Measurements from ENCODE around the gene PRR35.

The PRR35 gene

GRCh38 chr16:534856-535445 lies 25.2 kb upstream of the PRR35 start:
- Mint-ChIP-seq H3K27me3 (no peaks in the 10 kb centered on the region), H3K27ac (peak overlapping the region; percentile 55), H3K4me3 (no peak overlapping the region), H3K4me1 (peaks cover 1% of the 10 kb centered on the region), H3K9me3 (no peaks in the 10 kb centered on the region), H3K36me3 (no peaks in the 10 kb centered on the region)
- no peak for ATAC-seq (ENCODE audit: low read depth)
- DNase-seq (ENCODE audit: low spot score in 2 of 2), result no peak

- ATAC-seq (ENCODE audit: low read depth) (no peak), DNase-seq (ENCODE audit: low spot score in 2 of 2) (no peak)
- H3K36me3 Mint-ChIP-seq, result no peaks in the 10 kb centered on the region
- H3K4me1 Mint-ChIP-seq, result no peaks in the 10 kb centered on the region
- H3K4me3 Mint-ChIP-seq, result no peak overlapping the region
- H3K9me3 Mint-ChIP-seq, result no peaks in the 10 kb centered on the region
- no peak overlapping the region for H3K27ac Mint-ChIP-seq
- H3K27me3 Mint-ChIP-seq, result no peaks in the 10 kb centered on the region
Measured at GRCh38 chr16:535446-536405, 24.5 kb upstream of the PRR35 start.

GRCh38 chr16:536746-537145 lies 23.4 kb upstream of the PRR35 start:
- DNase-seq (ENCODE audit: low spot score in 2 of 2) (no peak), ATAC-seq (ENCODE audit: low read depth) (no peak)
- H3K4me1 Mint-ChIP-seq, result no peaks in the 10 kb centered on the region
- no peak overlapping the region for H3K27ac Mint-ChIP-seq
- no peaks in the 10 kb centered on the region for H3K27me3 Mint-ChIP-seq
- H3K36me3 Mint-ChIP-seq, result no peaks in the 10 kb centered on the region
- no peaks in the 10 kb centered on the region for H3K9me3 Mint-ChIP-seq
- no peak overlapping the region for H3K4me3 Mint-ChIP-seq

GRCh38 chr16:537415-538335 lies 22.5 kb upstream of the PRR35 start:
- ATAC-seq (ENCODE audit: low read depth) (no peak), DNase-seq (ENCODE audit: low spot score in 2 of 2) (no peak)
- H3K27me3 Mint-ChIP-seq, result no peaks in the 10 kb centered on the region
- no peak overlapping the region for H3K27ac Mint-ChIP-seq
- H3K9me3 Mint-ChIP-seq, result no peaks in the 10 kb centered on the region
- H3K4me3 Mint-ChIP-seq, result no peak overlapping the region
- no peaks in the 10 kb centered on the region for H3K4me1 Mint-ChIP-seq
- no peaks in the 10 kb centered on the region for H3K36me3 Mint-ChIP-seq

- Mint-ChIP-seq H3K27ac (no peak overlapping the region), H3K4me3 (no peak overlapping the region), H3K9me3 (no peaks in the 10 kb centered on the region), H3K27me3 (no peaks in the 10 kb centered on the region), H3K4me1 (peaks cover 3% of the 10 kb centered on the region), H3K36me3 (no peaks in the 10 kb centered on the region)
- DNase-seq (ENCODE audit: low spot score in 2 of 2) (no peak), ATAC-seq (ENCODE audit: low read depth) (no peak)
Measured at GRCh38 chr16:539901-540530, 20.2 kb upstream of the PRR35 start.

- H3K4me3 Mint-ChIP-seq, result no peak overlapping the region
Measured at GRCh38 chr16:540645-541340, 19.4 kb upstream of the PRR35 start.

GRCh38 chr16:543301-544164 lies 16.7 kb upstream of the PRR35 start:
- H3K9me3 Mint-ChIP-seq, result no peaks in the 10 kb centered on the region
- peaks cover 4% of the 10 kb centered on the region for H3K4me1 Mint-ChIP-seq
- no peak for ATAC-seq (ENCODE audit: low read depth)
- no peak overlapping the region for H3K4me3 Mint-ChIP-seq
- no peak for DNase-seq (ENCODE audit: low spot score in 2 of 2)
- no peaks in the 10 kb centered on the region for H3K36me3 Mint-ChIP-seq
- H3K27me3 Mint-ChIP-seq, result no peaks in the 10 kb centered on the region
- no peak overlapping the region for H3K27ac Mint-ChIP-seq

More at GRCh38 chr16:540645-541340, 19.4 kb upstream of the PRR35 start:
- ATAC-seq (ENCODE audit: low read depth) (no peak), DNase-seq (ENCODE audit: low spot score in 2 of 2) (no peak)
- H3K4me1 Mint-ChIP-seq, result peaks cover 4% of the 10 kb centered on the region
- H3K9me3 Mint-ChIP-seq, result no peaks in the 10 kb centered on the region
- H3K27ac Mint-ChIP-seq, result no peak overlapping the region
- no peaks in the 10 kb centered on the region for H3K27me3 Mint-ChIP-seq
- no peaks in the 10 kb centered on the region for H3K36me3 Mint-ChIP-seq

GRCh38 chr16:544517-544916 lies 15.7 kb upstream of the PRR35 start:
- Mint-ChIP-seq H3K4me3 (no peak overlapping the region), H3K27ac (no peak overlapping the region), H3K27me3 (no peaks in the 10 kb centered on the region)

GRCh38 chr16:546909-547770 lies 13.1 kb upstream of the PRR35 start:
- Mint-ChIP-seq H3K4me1 (peaks cover 4% of the 10 kb centered on the region), H3K4me3 (peak overlapping the region; percentile 9), H3K27ac (no peak overlapping the region), H3K27me3 (no peaks in the 10 kb centered on the region), H3K9me3 (no peaks in the 10 kb centered on the region), H3K36me3 (no peaks in the 10 kb centered on the region)
- DNase-seq (ENCODE audit: low spot score in 2 of 2) (no peak), ATAC-seq (ENCODE audit: low read depth) (peak; percentile 72)

More at GRCh38 chr16:544517-544916, 15.7 kb upstream of the PRR35 start:
- no peak for ATAC-seq (ENCODE audit: low read depth)
- DNase-seq (ENCODE audit: low spot score in 2 of 2), result no peak
- H3K4me1 Mint-ChIP-seq, result peaks cover 4% of the 10 kb centered on the region
- no peaks in the 10 kb centered on the region for H3K36me3 Mint-ChIP-seq
- no peaks in the 10 kb centered on the region for H3K9me3 Mint-ChIP-seq

- H3K27ac Mint-ChIP-seq, result no peak overlapping the region
- H3K4me1 Mint-ChIP-seq, result peaks cover 4% of the 10 kb centered on the region
- DNase-seq (ENCODE audit: low spot score in 2 of 2), result no peak
- no peaks in the 10 kb centered on the region for H3K36me3 Mint-ChIP-seq
- H3K4me3 Mint-ChIP-seq, result no peak overlapping the region
- no peaks in the 10 kb centered on the region for H3K9me3 Mint-ChIP-seq
- H3K27me3 Mint-ChIP-seq, result no peaks in the 10 kb centered on the region
- ATAC-seq (ENCODE audit: low read depth), result no peak
Measured at GRCh38 chr16:548586-548985, 11.6 kb upstream of the PRR35 start.

- H3K36me3 Mint-ChIP-seq, result peaks cover 2% of the 10 kb centered on the region
- no peaks in the 10 kb centered on the region for H3K9me3 Mint-ChIP-seq
- no peak overlapping the region for H3K4me3 Mint-ChIP-seq
- ATAC-seq (ENCODE audit: low read depth) (no peak), DNase-seq (ENCODE audit: low spot score in 2 of 2) (no peak)
- H3K27ac Mint-ChIP-seq, result no peak overlapping the region
- H3K27me3 Mint-ChIP-seq, result no peaks in the 10 kb centered on the region
- peaks cover 3% of the 10 kb centered on the region for H3K4me1 Mint-ChIP-seq
Measured at GRCh38 chr16:549544-550263, 10.5 kb upstream of the PRR35 start.
